Measurements from ENCODE around the gene METTL21A.

METTL21A gene

DNA sequence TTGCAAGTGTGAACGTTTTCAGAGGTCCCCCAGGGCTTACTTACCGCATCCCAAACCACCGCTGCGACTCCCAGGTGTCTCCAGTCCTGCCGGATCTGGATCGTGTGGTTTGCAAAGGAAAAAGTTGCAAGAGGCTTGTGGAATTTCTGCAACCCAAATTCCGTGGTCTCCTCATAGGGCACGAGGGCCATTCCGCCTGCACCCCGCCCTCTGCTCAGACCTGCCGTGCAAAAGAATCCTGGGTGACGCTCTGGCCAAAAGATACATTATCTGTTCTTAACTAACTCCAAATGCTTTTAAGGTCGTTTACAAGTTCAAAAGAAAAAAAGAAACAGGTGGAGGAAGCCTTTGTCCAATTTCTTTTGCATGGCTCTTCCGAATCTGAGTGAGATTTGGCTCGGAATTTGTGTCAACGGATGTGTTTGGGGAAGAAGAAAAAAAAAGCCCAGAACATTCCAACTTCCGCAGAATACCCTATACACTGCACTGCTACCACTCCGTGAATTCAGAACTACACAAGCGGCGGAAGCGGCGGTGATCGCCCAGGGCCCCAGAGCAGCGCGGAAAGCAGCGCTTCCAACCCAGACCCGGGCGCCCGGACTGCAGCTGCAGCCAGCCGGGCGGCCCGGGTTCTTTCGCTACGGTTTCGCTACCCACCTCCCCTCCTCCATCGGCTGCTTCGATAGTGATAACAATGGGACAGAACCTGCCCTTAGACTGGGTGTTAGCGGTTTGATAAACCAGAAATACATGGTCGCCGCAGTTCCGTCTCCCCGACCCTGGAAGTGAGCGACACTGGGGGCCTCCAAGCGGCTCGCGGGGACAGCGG, 795 bp downstream of the METTL21A start:
- in situ Hi-C loops (cut with MboI; ENCODE audit: low sequenced_read_pairs) = no loop called here

DNA sequence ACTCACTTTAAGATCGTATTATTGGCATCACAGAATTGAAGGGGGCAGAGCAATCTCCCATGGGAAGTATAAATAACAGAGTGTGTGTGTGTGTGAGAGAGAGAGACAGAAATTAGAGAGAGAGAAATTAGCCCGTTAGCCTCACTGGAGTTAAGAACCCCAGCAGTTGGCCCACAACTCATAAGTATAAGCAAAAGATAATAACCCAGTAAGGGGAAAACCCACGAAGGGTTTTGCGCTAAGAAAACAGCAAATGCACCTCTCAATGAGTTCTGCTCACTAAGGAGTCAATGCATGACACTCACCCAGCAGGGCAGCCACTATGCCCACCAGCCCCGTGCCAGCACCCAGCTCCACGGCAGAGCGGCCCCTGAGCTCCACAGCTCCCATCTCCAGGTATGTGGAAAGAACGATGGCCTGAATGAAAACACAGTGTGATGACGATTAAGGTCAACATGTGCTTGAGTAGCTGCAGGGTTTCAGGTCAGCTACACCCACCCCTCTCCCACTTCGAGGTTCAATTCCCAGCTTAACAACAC, 3.6 kb downstream of the METTL21A start:
- in situ Hi-C loops (cut with MboI; ENCODE audit: low sequenced_read_pairs) = no loop called here

DNA sequence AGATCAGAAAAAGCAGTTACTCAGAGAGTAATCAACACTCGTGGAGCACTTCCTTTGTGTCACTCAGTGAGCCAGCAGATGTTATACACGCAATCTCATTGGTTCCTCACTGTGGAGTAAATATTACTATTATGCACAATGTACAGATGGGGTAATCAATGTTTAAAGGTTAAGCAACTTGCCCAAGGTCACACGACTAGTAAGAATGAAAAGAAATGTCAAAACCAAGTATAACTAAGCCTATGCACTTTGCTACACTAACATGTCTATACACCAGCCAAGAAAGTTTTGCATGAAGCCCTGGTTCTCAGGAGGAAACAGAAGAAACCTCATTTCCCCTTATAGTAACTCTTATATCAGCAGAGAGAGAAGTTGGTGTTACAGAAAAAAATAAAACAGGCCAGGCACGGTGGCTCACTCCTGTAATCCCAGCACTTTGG, 5.4 kb downstream of the METTL21A start:
- in situ Hi-C loops (cut with MboI; ENCODE audit: low sequenced_read_pairs) = no loop called here

DNA sequence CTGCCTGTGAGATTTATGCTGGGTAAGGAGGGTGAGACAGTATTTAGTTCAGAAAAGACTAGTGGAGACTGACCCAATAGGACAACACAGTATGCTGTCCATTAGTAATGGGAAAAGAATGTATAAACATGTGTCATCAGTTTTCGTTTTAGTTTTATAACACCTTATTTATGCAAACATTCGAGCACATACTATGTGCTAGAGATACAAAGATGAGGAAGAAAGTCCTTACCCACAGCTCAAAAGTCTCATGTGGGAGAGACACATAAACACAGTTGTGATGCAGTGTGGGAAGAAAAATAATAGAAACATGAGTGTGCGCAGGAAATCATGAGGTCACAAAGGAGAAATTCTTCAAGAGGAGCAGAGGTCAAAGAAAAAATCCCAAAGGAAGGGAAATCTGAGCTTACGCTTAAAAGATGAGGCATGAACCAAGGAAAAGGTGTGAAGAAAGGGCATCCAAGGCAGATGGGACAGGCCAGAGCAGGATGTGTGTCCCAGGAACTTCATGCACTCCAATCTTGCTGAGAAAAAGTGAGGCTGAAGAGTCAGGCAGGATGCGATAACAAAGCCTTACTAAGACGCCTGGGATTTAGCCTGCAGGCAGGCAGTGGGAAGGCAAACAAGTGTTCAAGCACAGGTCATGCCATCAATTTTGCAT, 8.1 kb downstream of the METTL21A start:
- in situ Hi-C loops (cut with MboI; ENCODE audit: low sequenced_read_pairs) = no loop called here

DNA sequence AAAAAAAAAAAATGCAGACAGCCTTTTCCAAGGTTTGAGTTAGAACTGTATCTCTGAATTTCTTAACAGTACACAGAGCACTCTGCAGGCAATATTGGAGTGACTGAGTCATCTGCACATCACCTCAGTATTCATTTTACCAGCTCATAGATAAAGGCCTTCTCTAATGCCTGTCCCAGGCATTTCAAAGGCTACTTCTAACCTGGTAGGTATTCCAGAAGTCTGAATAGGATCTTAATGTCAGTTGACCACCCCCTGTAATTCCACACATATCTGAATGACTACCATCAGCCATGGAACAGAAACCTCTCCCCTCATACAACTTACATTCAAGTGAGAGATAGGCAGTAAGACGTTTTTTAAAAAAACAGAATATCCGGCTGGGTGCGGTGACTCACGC, 9.0 kb downstream of the METTL21A start:
- in situ Hi-C loops (cut with MboI; ENCODE audit: low sequenced_read_pairs) = no loop called here

DNA sequence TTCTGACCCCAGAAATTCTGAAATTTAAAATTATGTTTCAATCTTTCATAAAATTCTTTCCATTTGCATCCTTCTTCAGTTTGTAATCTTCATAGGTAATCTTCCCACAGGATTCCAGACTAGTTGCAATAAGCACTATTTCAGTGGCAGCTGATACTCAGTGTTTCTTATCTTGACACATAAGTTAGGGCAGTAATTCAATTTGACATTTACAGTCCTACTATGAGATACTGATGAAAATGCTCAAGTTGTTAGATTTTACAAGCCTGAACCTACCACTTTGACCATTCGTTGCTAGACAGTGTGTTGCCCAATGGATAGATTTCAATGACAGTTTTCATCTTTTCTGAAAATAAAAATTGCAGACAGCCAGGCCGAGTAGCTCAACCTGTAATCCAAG, 10.4 kb downstream of the METTL21A start:
- in situ Hi-C loops (cut with MboI; ENCODE audit: low sequenced_read_pairs) = no loop called here

DNA sequence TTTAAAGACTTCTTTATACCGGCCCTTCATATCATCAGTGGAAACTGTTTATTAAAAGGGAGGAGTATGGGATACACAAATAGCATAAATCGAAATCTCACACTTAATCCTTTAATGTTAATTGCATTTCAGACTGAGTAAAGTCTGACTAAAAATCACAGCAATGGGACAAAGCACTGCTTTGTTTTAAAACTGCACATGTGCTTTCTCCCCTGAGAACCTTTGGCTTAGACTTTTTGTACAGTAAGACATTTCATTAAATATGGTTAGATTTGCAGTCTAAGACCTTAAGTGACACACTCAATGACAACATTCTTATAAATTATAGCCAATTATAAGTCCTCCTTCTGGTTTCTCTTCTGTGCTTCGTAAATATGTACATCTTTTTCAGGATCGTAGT, 12.5 kb downstream of the METTL21A start:
- in situ Hi-C loops (cut with MboI; ENCODE audit: low sequenced_read_pairs) = no loop called here

DNA sequence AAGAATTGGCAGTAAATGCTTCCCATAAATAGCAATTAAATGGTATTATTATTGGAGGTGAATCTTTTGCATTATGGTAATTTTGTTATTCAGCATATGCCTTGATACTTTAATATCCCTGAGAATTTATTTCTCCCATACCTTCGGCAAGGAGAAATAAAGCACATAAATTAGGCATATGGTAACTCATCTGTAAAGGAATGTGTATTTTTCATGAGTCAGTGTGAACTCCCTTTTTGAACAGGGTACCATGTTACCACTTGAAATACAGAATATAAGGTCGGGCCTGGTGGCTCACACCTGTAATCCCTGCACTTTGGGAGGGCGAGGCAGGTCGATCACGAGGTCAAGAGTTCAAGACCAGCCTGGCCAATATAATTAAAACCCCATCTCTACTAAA, 18.4 kb downstream of the METTL21A start:
- in situ Hi-C loops (cut with MboI; ENCODE audit: low sequenced_read_pairs) = no loop called here

DNA sequence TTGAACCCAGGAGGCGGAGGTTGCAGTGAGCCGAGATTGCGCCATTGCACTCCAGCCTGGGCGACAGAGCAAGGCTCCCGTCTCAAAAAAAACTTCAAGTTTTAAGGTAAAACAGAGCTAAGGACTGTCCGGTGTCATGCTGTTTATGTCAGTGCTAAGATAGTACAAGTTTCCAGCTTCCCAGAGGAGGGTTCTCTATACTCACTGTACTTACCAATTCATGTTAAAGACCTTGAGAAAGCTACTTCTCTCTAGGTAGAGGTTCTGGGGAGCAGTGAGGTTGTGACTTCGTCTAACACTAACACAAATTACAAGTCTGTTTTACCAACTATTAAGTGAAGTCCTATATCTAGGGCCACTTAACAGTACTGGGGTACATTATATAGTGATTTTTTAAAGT, 18.8 kb downstream of the METTL21A start:
- in situ Hi-C loops (cut with MboI; ENCODE audit: low sequenced_read_pairs) = no loop called here

DNA sequence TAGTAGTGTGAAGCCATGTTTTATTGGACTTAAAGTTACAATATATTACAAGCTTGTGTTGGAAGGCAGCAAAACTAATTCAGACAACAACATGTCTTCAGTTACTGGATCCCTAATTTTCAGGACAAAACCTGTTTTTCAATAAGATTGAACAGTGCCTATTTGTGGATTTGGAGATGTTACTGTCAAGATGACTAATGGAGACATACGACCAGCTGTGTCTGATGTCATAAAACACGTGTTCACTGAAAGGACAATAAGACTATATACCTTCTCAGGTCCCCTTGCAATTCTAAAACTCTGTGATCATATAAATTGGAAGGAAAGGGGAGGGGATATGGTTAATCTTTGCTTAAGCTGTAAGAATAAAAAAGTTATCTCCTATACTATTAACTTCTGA, 21.7 kb downstream of the METTL21A start:
- in situ Hi-C loops (cut with MboI; ENCODE audit: low sequenced_read_pairs) = no loop called here

DNA sequence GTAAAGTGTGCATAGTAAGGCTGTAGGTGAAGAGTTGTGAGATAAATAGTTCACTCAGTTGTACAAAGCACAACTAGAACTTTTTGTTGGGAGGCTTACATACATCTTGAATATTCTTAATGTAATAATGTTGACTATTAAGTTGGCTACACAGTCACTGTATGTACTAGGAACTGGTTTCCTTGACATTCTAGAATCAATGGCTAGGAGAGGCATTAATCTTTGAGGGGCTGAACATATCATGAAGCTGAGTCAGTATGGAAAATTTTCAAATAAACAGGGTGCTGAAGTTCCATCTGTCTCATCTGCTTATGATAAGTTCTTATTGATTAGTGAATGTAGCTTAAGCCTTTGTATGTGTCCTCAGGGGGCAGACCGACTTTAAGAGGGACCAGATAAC, 23.4 kb downstream of the METTL21A start:
- in situ Hi-C loops (cut with MboI; ENCODE audit: low sequenced_read_pairs) = no loop called here

DNA sequence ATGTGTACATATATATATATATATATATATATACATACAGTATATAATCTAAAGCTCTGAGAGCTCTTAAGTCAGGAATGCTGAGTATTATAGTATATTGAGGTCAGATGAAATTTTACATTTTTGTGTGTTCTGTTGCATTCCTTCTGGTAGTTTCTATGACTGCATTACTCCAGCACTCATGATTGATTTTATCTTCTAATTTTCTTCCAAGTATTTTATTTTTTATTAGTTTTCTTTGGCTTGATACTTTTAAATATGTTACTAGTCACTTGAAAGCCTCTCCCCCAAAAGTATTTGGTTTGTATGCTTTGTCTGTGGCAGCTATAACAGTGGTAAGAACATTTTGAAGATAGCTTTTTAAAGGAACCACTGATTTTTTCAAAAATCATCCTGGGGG, 25.0 kb downstream of the METTL21A start:
- in situ Hi-C loops (cut with MboI; ENCODE audit: low sequenced_read_pairs) = no loop called here

DNA sequence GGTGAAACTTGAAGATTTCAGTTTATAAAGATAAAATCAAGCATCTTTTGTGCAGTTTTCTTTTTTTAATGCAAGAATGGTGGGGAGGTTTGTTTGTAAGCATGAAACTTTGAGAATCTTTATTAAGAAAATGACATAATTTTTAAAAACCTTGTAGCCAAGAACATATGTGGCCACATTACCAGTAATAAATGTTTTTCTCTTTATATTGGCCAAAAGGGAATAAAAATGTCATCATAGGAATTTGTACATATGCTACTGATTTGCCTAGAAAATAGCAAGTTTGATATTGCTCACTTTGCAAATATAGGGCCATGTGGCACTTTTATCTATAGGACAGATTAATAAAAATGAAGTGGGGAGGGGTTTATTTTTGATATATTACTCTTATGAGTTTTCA, 25.6 kb downstream of the METTL21A start:
- in situ Hi-C loops (cut with MboI; ENCODE audit: low sequenced_read_pairs) = no loop called here

DNA sequence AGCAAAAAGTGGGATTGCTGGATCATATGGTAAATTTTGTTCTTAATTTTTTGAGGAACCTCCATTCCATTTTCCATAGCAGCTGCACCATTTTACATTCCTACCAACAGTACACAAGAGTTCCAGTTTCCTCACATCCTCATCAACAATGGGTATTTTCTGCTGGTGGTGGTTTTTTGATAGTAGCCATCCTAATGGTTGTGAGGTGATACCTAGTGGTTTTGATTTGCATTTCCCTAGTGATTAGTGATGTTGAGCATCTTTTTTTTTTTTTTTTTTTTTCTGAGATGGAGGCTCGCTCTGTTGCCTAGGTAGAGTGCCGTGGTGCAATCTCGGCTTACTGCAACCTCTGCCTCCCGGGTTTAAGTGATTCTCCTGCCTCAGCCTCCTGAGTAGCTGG, 30.5 kb downstream of the METTL21A start:
- in situ Hi-C loops (cut with MboI; ENCODE audit: low sequenced_read_pairs) = no loop called here

DNA sequence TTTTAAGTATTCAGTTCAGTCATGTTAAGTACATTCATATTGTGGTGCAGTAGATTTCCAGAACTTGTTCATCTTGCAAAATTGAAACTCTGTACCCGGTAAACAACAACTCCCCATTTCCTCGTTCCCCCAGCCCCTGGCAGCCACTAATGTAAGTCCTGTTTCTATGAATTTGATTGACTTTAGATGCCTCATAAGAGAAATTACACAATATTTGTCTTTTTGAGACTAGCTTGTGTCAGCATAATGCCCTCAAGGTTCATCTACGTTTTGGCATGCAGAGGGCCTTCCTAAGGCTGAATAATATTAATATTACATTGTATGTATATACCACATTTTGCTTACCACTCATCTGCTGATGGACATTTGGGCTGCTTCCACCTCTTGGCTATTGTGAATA, 30.9 kb downstream of the METTL21A start:
- in situ Hi-C loops (cut with MboI; ENCODE audit: low sequenced_read_pairs) = no loop called here

DNA sequence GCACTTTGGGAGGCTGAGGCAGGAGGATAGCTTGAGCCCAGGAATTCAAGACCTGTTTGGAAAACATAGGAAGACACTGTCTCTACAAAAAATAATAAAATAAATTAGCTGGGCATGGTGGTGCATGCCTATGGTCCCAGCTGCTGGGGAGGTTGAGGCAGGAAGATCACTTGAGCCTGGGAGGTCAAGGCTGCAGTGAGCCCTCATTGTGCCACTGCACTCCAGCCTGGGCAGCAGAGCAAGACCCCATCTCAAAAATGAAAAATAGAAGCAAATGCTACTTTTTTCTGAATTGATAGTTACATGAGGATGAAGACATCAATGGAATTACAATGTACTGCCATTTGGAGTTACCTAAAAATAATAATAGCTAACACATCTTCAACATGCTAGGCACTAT, 31.9 kb downstream of the METTL21A start:
- in situ Hi-C loops (cut with MboI; ENCODE audit: low sequenced_read_pairs) = no loop called here

DNA sequence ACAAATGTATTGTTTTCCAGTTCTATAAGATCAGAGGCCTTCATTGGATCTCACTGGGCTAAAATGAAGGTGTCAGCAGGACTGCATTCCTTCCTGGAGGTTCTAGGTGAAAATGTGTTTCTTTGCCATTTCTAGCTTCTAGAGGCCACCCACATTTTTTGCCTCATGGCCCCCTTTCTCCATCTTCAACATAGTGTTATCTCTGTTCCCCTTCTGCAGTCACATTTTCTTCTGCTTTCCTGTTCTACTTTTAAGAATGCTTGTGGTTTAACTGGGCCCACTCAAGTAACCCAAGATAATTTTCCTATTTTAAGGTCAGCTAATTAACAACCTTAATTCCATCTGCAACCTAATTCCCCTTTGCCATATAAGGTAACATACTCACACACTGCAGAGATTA, 36.1 kb downstream of the METTL21A start:
- in situ Hi-C loops (cut with MboI; ENCODE audit: low sequenced_read_pairs) = no loop called here

DNA sequence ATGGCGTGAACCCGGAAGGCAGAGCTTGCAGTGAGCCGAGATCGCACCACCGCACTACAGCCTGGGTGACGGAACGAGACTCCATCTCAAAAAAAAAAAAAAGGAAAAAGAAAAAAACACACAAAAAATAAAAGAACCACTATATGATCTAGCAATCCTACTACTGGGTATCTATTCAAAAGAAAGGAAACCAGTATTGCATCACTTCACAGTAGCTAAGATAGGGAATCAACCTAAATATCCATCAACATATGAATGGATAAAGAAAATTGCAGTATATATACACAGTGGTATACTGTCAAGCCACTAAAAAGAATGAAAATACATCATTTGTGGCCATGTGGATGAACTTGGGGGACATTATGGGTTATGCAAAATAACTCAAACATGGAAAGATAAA, 37.9 kb downstream of the METTL21A start:
- in situ Hi-C loops (cut with MboI; ENCODE audit: low sequenced_read_pairs) = no loop called here

DNA sequence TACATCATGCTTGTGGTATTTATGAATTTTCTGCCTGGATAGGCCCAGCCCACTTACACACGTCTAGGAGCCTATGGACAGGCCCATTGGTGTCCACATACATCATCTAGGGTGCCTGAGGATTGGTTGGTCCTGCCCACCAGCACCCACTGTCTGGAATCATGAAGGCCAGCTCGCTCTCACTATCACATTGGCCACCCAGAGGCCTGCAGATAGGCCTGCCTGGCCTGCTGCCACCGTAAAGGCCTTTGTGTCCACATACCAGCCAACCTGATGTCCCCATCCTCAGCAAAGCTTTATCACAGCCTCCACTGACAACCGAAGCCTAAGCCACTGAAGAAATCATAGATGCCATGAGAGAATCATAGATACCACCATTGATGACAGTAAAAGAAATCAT, 40.2 kb downstream of the METTL21A start:
- in situ Hi-C loops (cut with MboI; ENCODE audit: low sequenced_read_pairs) = no loop called here

DNA sequence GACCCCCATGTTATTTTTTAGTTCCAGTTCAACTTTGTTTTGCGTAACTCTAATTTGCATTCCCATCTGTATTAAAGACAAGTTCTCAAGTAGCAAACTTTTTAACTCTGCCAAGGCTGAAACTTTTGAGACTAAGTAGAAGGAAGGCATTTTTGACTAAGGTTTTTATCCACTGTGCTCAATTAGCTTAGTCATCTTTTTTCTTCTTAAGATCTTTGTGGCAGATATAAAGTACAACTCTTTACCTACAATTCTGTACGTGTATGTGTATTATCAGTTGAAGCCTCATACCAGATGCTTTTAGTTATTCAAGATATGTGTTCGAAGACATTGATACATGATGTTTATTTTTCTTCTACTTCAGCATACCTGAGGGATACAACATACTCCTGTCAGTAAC, 53.8 kb downstream of the METTL21A start:
- in situ Hi-C loops (cut with MboI; ENCODE audit: low sequenced_read_pairs) = no loop called here

DNA sequence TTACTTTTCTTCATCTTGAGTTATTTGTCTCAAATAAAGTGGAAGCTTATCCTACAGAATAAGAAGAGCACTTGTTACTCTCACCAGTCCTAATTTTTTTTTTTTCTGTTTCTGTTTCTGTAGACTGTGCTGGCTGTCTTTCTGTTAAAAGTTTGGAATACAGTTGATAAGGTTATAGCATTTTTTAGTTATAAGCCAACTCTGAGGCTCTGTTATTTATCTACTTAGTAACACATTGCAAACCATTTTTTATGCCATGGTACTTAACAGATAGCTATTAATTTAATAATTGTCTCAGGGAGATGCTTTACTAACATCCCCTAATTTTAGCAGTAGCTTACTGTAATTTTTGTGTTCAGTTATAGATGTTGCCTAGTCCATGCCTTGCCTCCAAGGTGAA, 57.5 kb downstream of the METTL21A start:
- in situ Hi-C loops (cut with MboI; ENCODE audit: low sequenced_read_pairs) = no loop called here

DNA sequence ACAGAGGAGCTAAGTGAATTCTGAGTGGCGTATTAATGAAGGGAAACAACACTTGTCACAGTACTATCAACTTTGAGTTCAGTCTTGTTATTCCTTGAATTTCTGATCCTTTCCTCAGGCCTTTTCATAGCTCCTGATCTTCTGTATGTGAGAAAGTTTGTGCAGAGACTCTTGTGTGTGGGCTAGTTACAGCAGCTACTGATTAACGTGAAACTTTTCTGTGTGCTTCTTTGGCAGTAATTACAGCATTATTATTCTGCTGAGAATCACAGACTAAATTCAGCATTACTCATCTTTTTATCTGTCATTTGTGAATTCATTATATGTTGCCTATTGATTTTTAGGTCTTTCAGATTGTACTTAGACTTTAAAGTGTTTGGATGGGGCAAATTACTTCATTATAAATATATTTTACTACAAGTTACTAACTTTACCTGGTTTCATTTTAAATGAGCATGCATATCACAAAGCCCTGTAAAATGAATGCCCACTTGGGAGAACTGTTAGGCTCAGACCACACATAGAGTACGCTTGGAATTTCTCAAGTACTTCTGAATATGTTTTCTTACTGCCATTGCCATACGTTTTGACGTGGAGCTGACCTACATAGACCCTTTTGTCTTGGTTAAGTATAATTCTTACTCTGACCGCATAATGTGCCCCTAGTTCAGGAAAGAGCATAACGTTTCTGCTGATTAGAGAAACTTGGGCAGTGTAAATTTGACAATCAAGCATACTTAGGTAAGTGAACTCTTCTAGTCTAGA, 59.3 kb downstream of the METTL21A start:
- in situ Hi-C loops (cut with MboI; ENCODE audit: low sequenced_read_pairs) = no loop called here

Measured in HL-60/S4 treated with retinoic acid at 250 ng/mL for 4 days and 3 days (cell line).